GM18520 (cell line): ENCODE results near the gene TBCD.

Experiments
- ATAC-seq: cut with Tn5 transposase; IDR thresholded peaks from one replicate; pipeline ENCODE4 v1.9.1; 2021; ENCODE audit not compliant: unreplicated experiment

The TBCD gene

GRCh38 chr17:82831041-82831817 lies 79.4 kb downstream of the TBCD start:
- no peak for ATAC-seq

DNA sequence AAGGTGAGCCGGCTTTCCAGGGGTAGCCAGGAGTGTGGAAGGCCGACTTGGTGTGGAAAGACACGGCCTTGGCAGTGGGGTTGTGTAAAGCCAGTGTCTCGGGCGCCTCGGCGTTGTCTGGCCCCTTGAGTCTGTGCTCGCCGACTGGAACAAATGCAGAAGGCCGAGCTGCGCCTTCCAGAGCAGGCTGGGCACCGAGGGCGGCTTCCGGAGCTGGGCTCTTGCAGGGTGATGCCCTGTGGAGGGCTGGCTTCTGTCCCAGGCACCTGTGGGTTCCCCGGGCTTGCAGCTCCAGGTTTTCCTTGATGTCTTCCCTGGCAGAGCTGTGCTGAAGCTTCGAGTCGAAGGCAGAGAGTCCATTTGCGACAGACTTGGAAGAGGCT lies 79.9 kb downstream of the TBCD start:
- no peak for ATAC-seq

DNA sequence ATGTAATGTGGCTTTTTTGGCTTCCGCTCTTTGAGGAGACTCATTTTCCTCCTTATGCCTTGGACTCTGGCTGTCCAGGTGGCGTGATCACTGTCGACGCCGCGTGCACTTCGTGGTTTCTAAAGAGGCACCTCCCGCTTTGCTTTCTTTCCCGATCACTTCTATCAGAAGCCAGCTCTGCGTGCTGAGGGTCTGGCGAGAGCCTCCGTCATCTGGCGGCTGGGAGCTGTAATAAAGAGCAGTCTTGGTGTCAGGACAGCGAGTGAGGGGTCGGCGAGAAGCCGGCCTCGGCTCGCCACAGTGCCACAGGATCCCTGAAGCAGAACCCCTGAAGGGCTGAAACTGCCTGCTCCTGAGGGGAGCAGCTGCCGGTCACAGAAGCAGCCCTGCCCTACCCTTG lies 80.5 kb downstream of the TBCD start:
- no peak for ATAC-seq

DNA sequence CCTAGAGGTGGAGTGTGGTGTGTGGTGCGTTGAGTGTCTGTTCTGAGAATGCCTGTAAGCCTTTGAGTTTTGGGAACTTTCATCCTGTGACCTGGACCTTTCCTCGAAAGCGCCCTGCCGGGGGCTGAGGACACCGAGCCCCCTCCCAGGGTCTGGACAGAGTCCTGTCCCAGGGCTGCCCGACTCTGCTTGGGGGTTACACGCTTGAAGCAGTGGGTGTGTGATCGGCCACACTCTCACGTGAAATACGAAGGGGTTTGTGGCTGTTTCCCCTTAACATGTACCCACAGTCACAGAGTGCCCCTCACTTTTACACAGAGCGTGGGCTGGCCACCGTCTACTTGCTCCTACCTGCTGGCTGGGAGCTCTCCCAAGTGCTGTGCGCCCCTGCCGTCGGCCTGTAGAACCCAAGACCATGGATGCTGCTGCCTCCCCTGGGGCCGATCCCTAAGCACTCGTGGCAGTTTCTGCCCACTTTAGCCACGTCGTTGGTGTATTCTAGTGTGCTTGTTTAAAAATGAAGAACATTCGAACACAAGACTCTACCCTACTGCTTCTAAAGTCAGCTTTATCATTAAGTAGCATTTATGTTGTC lies 81.1 kb downstream of the TBCD start:
- ATAC-seq: no peak

DNA sequence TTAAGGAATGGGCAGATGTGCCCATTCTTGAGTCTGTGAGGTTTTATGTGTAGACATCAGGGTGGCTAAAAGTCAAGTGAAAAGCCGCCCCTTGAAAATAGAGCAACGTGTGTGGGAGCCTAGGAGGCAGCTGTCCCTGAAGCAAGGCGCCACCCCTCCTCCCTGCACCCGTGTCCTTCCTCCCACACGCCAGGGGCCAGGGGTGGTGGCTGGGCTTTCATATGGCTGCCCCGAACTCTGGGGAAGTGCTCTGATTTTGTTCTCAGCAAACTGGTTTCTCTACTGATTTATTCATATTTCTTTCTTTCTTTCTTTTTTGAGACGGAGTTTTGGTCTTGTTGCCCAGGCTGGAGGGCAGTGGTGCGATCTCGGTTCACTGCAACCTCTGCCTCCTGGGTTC lies 83.3 kb downstream of the TBCD start:
- no peak for ATAC-seq

GRCh38 chr17:82835766-82836512 lies 84.1 kb downstream of the TBCD start:
- ATAC-seq: no peak

GRCh38 chr17:82836823-82837357 lies 85.0 kb downstream of the TBCD start:
- ATAC-seq: no peak

DNA sequence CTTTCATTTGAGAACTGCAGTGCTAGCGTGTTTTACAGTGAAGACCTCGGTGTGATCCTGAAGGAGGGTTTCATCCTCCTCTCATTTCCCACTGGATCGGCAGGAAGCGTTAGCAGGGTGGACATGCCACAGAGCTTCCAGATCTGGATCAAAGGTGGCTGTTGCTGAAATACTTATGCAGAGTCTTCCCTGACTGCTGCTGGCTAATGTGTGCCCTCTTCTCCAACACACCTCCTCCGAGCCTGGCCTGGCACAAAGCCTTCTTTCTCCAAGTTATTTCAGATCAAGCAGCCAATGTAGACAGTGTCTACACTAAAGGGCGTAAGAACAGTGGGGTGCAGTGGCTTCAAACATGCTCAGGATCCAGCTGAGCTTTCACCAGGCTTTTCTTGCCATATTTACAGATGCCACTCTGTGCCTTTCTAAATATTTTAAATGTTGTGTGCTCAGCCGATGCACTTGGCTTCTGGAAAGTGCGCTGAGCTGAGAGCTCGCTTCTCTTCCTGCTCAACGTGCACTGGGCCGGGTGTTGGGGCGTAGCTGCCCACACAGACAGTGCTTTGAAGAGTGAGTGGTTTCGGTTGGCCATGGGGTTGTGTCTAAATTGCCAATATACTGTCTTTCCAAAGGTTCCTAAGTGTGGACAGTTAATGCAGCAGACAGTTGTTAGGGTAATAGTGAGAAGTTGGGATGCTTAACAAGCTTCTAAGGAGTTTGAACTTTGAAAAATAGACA lies 85.9 kb downstream of the TBCD start:
- ATAC-seq: no peak

GRCh38 chr17:82838386-82839063 lies 86.7 kb downstream of the TBCD start:
- no peak for ATAC-seq

- no peak for ATAC-seq
Measured at GRCh38 chr17:82839617-82840292, 87.9 kb downstream of the TBCD start, which contains the start of gene ZNF750. Gene ZNF750 (minus strand): TSS chr17:82840022. CDS start chr17:82832454, 7,568 bp downstream.

DNA sequence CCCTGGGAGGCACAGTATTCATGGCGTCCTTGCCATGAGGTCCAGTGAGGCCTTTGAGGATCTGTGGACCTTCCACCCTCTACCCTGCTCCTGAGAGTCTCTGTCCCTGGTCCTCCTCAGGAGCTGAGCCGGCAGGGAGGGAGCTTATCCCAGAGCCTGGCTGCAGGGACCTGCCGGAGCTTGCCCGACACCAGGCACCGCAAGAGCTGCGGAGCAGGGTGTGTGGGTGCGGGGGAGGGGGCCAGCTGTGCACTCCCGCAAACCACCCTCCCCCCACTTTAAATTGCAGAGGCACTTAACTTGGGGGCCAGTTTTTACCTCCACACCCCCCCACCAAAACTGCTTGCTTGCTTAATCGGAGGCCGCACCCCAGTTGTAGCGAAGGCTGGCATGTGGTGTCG lies 88.6 kb downstream of the TBCD start:
- no peak for ATAC-seq

- no peak for ATAC-seq
Measured at GRCh38 chr17:82841921-82842596, 90.2 kb downstream of the TBCD start.

DNA sequence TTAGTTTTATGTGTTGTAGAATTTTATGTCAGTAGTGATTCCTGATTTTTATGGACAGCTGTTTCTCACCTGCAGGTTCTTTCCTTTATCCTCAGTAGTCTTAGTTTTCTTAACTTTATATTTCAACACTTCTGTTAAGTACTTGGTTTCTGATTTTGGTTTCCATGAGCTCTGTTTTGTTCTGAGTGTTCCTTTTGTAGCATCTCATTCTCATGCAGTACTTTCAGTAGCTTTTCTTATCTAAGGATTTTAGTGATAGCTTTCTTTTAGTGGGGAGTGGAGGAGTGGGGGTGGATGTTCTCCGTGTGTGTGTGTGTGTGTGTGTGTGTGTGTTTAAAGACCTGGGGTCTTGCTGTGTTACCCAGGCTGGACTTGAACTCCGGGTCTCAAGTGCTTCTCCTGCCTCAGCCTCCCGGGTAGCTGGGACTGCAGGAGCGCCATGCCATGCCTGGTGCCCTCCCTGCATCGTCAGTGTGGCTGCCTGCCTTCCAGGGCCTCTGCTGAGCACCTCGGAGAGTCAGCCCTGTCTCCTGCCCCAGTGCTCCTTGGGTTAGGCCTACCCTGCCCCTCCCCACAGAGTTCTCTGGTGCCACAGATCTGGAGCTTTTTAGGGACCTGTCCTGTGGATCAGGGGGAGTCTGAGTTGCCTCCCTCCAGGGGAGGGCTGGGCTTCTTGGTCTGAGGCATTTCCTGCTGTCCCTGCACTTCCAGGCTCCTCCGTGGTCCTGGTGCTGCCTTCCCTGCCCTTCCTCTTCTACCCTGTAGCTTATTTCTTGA lies 92.2 kb downstream of the TBCD start:
- ATAC-seq: no peak

DNA sequence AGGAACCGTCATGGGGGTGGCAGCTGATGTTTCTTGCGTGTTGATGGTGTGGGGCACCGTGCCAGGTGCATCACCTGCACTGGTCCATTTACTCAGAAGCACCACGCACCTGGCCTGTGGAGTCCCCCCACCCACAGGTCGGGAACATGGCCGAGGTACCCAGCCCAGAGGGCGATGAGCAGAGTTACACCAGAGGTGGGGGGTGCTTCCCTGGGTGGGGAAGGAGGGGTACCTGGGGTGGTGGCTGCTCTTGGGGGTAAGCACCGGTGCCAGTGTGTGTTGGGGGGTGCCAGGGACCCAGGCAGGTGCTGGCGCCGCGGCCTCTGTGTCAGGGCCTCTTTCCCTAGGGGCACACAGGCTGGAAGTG lies 92.9 kb downstream of the TBCD start:
- no peak for ATAC-seq

GRCh38 chr17:82845163-82845807 lies 93.4 kb downstream of the TBCD start:
- no peak for ATAC-seq

- no peak for ATAC-seq
Measured at GRCh38 chr17:82846061-82846691, 94.3 kb downstream of the TBCD start.

GRCh38 chr17:82848022-82848592 lies 96.2 kb downstream of the TBCD start:
- no peak for ATAC-seq
